HepG2 (cell line): ENCODE results near the gene RUSC1. TPM values are rescaled to one million over a fixed set of nuclear protein-coding genes. Genes with fewer than 3 reads are reported as not detected.

ENCODE experiments used
- ARNT2 ChIP-seq: sonication (generic); formaldehyde crosslinking; IDR thresholded peaks from 2 replicates; pipeline ENCODE4 v1.8.0; 2022; ENCODE audit warnings: mild to moderate bottlenecking, low read depth, missing genetic modification reagents, moderate library complexity
- CEBPG ChIP-seq: IDR thresholded peaks from 2 replicates; pipeline ENCODE4 v1.6.1; 2016
- HDAC1 ChIP-seq: sonication (generic); formaldehyde crosslinking; IDR thresholded peaks from 2 replicates; pipeline ENCODE4 v1.5.1; 2020; ENCODE audit warnings: mild to moderate bottlenecking, missing genetic modification reagents
- HDAC6 ChIP-seq: fragments of 200-600 bp; sonication (generic); IDR thresholded peaks from 2 replicates; pipeline ENCODE4 v1.7.0; 2017; ENCODE audit warnings: mild to moderate bottlenecking, antibody characterized with exemption, low read length, low read depth
- HNF1B ChIP-seq: sonication (generic); formaldehyde crosslinking; IDR thresholded peaks from 2 replicates; pipeline ENCODE4 v1.5.1; 2020; ENCODE audit warnings: mild to moderate bottlenecking, moderate library complexity, missing genetic modification reagents
- IKZF4 ChIP-seq: sonication (generic); formaldehyde crosslinking; IDR thresholded peaks from 2 replicates; pipeline ENCODE4 v1.5.1; 2020; ENCODE audit warnings: borderline replicate concordance, mild to moderate bottlenecking, low read depth, missing genetic modification reagents; ENCODE audit errors: not compliant biosample characterization
- KLF16 ChIP-seq, 2 experiments: sonication (generic) in 1 of 2; formaldehyde crosslinking in 1 of 2; IDR thresholded peaks; 2 replicates each; pipeline versions ENCODE4 v1.6.1 to v1.8.0; 2016 to 2023; ENCODE audit warnings: missing genetic modification reagents in 2 of 2, missing compliant biosample characterization in 1 of 2
- KMT2A ChIP-seq: sonication (generic); formaldehyde crosslinking; IDR thresholded peaks from 2 replicates; pipeline ENCODE4 v1.4.0; 2020; ENCODE audit warnings: missing genetic modification reagents
- MXI1 ChIP-seq: IDR thresholded peaks from 3 replicates; pipeline ENCODE4 v1.6.1; 2012; ENCODE audit warnings: low read depth, low read length, inconsistent platforms, borderline replicate concordance
- PHF21A ChIP-seq: sonication (generic); formaldehyde crosslinking; IDR thresholded peaks from 2 replicates; pipeline ENCODE4 v1.5.0; 2020; ENCODE audit warnings: mild to moderate bottlenecking, missing genetic modification reagents
- RFXANK ChIP-seq: IDR thresholded peaks from 2 replicates; pipeline ENCODE4 v1.6.1; 2016
- SALL1 ChIP-seq: sonication (generic); formaldehyde crosslinking; IDR thresholded peaks from 2 replicates; pipeline ENCODE4 v1.8.0; 2022; ENCODE audit warnings: mild to moderate bottlenecking, missing genetic modification reagents
- SIX4 ChIP-seq: sonication (generic); formaldehyde crosslinking; IDR thresholded peaks from 2 replicates; pipeline ENCODE4 v1.4.0; 2020; ENCODE audit warnings: missing genetic modification reagents
- SNAI1 ChIP-seq: sonication (generic); formaldehyde crosslinking; IDR thresholded peaks from 2 replicates; pipeline ENCODE4 v1.5.0; 2020; ENCODE audit warnings: mild to moderate bottlenecking, missing genetic modification reagents, borderline replicate concordance
- SP5 ChIP-seq: IDR thresholded peaks from 2 replicates; pipeline ENCODE4 v1.6.1; 2016; ENCODE audit warnings: low read depth, borderline replicate concordance
- SRF ChIP-seq: IDR thresholded peaks from 2 replicates; pipeline ENCODE4 v1.6.1; 2011; ENCODE audit warnings: mild to moderate bottlenecking, low read depth, low read length, moderate library complexity
- TFAP4 ChIP-seq: sonication (generic); IDR thresholded peaks from 2 replicates; pipeline ENCODE4 v1.6.1; 2016; ENCODE audit warnings: low read depth, borderline replicate concordance
- ZBTB37 ChIP-seq: sonication (generic); formaldehyde crosslinking; IDR thresholded peaks from 2 replicates; pipeline ENCODE4 v1.4.0; 2020; ENCODE audit warnings: mild to moderate bottlenecking, missing genetic modification reagents
- ZNF30 ChIP-seq: sonication (generic); formaldehyde crosslinking; IDR thresholded peaks from 2 replicates; pipeline ENCODE4 v1.5.0; 2020; ENCODE audit warnings: mild to moderate bottlenecking, missing genetic modification reagents
- ZNF431 ChIP-seq: sonication (generic); formaldehyde crosslinking; IDR thresholded peaks from 2 replicates; pipeline ENCODE4 v1.9.0; 2022; ENCODE audit warnings: missing genetic modification reagents, low read depth, mild to moderate bottlenecking, borderline replicate concordance
- ZNF670 ChIP-seq: sonication (generic); formaldehyde crosslinking; IDR thresholded peaks from 2 replicates; pipeline ENCODE4 v1.8.0; 2022; ENCODE audit warnings: mild to moderate bottlenecking, missing genetic modification reagents, borderline replicate concordance
- ZNF883 ChIP-seq: sonication (generic); formaldehyde crosslinking; IDR thresholded peaks from 2 replicates; pipeline ENCODE4 v1.5.1; 2020; ENCODE audit warnings: mild to moderate bottlenecking, missing genetic modification reagents; ENCODE audit errors: not compliant biosample characterization
- polyA plus RNA-seq, 8 experiments: library from polyadenylated mRNA; depleted of rRNA in 3 of 8; stranded (reverse) in 7 of 8; unstranded in 1 of 8; fragments of >200 nt; fragmentation: Illumina TruSeq in 4 of 8; extraction: Trizol in 4 of 8; gene quantifications; 2 replicates each; pipeline versions ENCODE4 v1.2.1 to v1.2.3, GENCODE V29; 2011 to 2016; ENCODE audit warnings: low read depth in 4 of 8, missing spikeins in 1 of 8, mixed read lengths in 1 of 8; ENCODE audit not compliant: insufficient read depth in 1 of 8
- total RNA-seq, 5 experiments: library from RNA; depleted of rRNA; stranded (reverse); fragments of >200 nt; fragmentation: Illumina TruSeq; extraction: Trizol; gene quantifications; 2 replicates each; pipeline ENCODE4 v1.2.3, GENCODE V29; 2016; ENCODE audit warnings: low read depth in 1 of 5
- TF ChIP-seq, protein P1 (sequence below): sonication (generic); formaldehyde crosslinking; conservative IDR thresholded peaks from 2 replicates; pipeline ENCODE4 v1.4.0; 2020; ENCODE audit warnings: missing genetic modification reagents

The RUSC1 gene
- total and polyA plus RNA-seq, 2 of the 13 experiments (the other 11 are each of a cell fraction or from before 2014, with no cell fraction given): 18.7 to 20.4 TPM

DNA sequence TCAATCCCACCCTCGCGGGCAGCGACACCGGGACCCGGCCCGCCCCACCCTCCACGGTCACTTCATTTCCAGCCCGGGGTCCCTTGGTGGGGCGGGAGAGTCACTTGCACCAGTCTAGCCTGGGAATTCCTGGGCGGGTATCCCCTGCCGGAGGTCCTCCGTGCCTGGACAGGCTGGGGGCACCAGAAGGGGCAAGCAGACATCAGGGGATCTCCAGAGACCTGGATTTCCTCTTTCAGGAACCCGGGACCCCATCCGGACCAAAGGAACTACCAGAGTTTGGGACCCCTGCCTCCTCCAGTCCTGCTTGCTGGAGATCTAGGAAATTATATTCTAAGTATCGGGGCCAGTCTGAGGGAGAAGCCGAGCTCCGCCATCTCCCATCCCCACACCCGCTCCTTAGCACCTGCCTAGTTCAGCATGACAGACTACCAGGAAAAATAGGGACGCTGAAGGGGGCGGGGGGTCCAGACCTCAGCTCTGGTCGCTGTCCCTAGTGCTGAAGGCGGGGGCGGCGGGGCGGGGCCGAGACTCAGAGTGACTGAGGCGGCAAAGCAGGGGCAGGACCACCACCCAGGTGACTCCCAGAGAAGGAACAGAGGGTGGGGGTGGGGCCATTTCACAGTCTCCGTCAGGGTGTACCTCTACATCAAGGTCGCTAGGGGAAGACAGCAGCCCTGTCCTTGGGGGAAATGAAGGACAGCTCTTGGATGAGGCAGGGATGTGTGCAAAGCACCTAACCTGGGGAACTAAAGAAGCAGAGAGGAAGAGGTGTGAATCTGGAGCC lies 42.6 kb upstream of the RUSC1 start (continued):
- TF ChIP-seq IKZF4 (CRISPR knock-in tag) (peak; percentile 38), PHF21A (CRISPR knock-in tag) (no peak), ZNF670 (no peak), RFXANK (CRISPR knock-in tag) (no peak), SALL1 (CRISPR knock-in tag) (peak; percentile 67; the same call in 1 of the 2 replicates), SP5 (peak; percentile 19; the same call in 1 of the 2 replicates), ZBTB37 (no peak), KLF16 (CRISPR knock-in tag; IDR thresholded peaks at IDR 0.05) (peak in 1 of 2 experiments; percentile 57; a peak in 1 of 4 replicates), SNAI1 (peak; percentile 70; the same call in 1 of the 2 replicates), KMT2A (CRISPR knock-in tag) (no peak), SRF (no peak), SIX4 (CRISPR knock-in tag) (0 out of 2 replicates have a peak, but pooled peaks have one; percentile 20), HNF1B (CRISPR knock-in tag) (peak; percentile 28; the same call in 1 of the 2 replicates), MXI1 (peak; percentile 38; the same call in 1 of the 3 replicates), CEBPG (CRISPR knock-in tag) (no peak), HDAC6 (no peak), ZNF431 (CRISPR knock-in tag) (0 out of 2 replicates have a peak, but pooled peaks have one; percentile 33), ZNF883 (CRISPR knock-in tag) (peak; percentile 9), HDAC1 (peak; percentile 50; the same call in 1 of the 2 replicates), ZNF30 (CRISPR knock-in tag) (0 out of 2 replicates have a peak, but pooled peaks have one; percentile 56), ARNT2 (CRISPR knock-in tag) (peak; percentile 36; the same call in 1 of the 2 replicates), TFAP4 (peak; percentile 28; the same call in 1 of the 2 replicates)
- TF ChIP-seq, protein P1, sequence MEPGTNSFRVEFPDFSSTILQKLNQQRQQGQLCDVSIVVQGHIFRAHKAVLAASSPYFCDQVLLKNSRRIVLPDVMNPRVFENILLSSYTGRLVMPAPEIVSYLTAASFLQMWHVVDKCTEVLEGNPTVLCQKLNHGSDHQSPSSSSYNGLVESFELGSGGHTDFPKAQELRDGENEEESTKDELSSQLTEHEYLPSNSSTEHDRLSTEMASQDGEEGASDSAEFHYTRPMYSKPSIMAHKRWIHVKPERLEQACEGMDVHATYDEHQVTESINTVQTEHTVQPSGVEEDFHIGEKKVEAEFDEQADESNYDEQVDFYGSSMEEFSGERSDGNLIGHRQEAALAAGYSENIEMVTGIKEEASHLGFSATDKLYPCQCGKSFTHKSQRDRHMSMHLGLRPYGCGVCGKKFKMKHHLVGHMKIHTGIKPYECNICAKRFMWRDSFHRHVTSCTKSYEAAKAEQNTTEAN: no peak
